Measurements from ENCODE around the gene KRT85.

- TF ChIP-seq POLR2AphosphoS5 (IDR thresholded peaks at IDR 0.05; ENCODE audit: borderline replicate concordance, low read depth, low read length) = no peak
- TF ChIP-seq EZH2 (IDR thresholded peaks at IDR 0.05) = no peak
- TF ChIP-seq FOXP2 (optimal IDR thresholded peaks at IDR 0.05; ENCODE audit: control extremely low read depth, extremely low read length, insufficient read depth) = no peak
Observed at GRCh38 chr12:52380271-52380694, 13.0 kb upstream of the KRT85 start.

Measured in SK-N-MC (cell line).